ENCODE data around the gene CISH.

CISH gene

GRCh38 chr3:50608278-50608677 lies 3.3 kb downstream of the CISH start (continued):
- TF ChIP-seq POU6F1 (CRISPR knock-in tag; IDR thresholded peaks at IDR 0.05; ENCODE audit: borderline replicate concordance, low read depth) (no peak), ZNF8 (CRISPR knock-in tag; IDR thresholded peaks at IDR 0.05) (no peak), BACH2 (CRISPR knock-in tag; IDR thresholded peaks at IDR 0.05; ENCODE audit: borderline replicate concordance) (no peak), CSRNP3 (CRISPR knock-in tag; IDR thresholded peaks at IDR 0.05) (no peak), ZFP3 (CRISPR knock-in tag; IDR thresholded peaks at IDR 0.05) (no peak)
- TF ChIP-seq, protein P1, sequence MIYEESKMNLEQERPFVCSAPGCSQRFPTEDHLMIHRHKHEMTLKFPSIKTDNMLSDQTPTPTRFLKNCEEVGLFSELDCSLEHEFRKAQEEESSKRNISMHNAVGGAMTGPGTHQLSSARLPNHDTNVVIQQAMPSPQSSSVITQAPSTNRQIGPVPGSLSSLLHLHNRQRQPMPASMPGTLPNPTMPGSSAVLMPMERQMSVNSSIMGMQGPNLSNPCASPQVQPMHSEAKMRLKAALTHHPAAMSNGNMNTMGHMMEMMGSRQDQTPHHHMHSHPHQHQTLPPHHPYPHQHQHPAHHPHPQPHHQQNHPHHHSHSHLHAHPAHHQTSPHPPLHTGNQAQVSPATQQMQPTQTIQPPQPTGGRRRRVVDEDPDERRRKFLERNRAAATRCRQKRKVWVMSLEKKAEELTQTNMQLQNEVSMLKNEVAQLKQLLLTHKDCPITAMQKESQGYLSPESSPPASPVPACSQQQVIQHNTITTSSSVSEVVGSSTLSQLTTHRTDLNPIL (CRISPR knock-in tag; IDR thresholded peaks at IDR 0.05; ENCODE audit: low read depth): no peak

DNA sequence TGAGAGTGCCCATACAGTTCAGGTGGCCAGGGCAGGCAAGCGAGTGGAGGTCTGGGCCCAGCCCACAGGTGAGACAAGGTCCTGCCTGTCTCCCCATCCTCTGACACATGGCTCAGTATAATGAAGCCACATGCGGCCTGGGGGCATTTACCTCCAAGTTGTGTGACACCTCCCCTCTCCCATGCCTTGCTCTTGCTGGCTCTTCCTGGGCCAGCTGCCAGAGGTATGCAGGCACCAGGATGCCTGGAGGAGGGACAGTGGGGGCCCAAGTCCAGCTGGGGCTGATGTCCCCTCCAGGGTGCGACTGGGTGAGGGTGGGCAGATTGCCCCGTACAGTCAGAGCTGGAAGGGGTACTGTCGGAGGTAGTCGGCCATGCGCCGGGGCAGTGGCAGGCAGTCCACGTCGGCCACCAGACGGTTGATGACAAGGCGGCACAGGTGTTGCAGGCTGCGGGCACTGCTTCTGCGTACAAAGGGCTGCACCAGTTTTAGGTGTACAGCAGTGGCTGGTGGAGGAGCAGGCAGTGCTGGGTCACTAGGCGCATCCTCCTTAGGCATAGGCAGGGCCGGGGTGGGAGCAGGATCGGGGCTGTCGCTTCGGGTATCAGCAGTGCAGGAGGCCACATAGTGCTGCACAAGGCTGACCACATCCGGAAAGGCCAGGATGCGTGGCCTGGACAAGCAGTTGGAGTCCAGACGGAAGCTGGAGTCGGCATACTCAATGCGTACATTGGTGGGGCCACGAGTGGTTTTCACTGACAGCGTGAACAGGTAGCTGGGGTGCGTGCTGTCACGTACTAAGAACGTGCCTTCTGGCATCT lies 4.1 kb downstream of the CISH start:
- TF ChIP-seq ZNF70 (CRISPR knock-in tag; IDR thresholded peaks at IDR 0.05) (no peak), ZFP3 (CRISPR knock-in tag; IDR thresholded peaks at IDR 0.05) (no peak), GLIS3 (CRISPR knock-in tag; IDR thresholded peaks at IDR 0.05) (no peak), ISL1 (CRISPR knock-in tag; IDR thresholded peaks at IDR 0.05) (no peak), SNAI2 (CRISPR knock-in tag; IDR thresholded peaks at IDR 0.05) (no peak), RARB (CRISPR knock-in tag; IDR thresholded peaks at IDR 0.05) (no peak), PPARA (CRISPR knock-in tag; IDR thresholded peaks at IDR 0.05; ENCODE audit: borderline replicate concordance) (no peak), PATZ1 (CRISPR knock-in tag; IDR thresholded peaks at IDR 0.05; ENCODE audit: borderline replicate concordance) (no peak), TOX (CRISPR knock-in tag; IDR thresholded peaks at IDR 0.05; ENCODE audit: borderline replicate concordance) (no peak), OSR1 (CRISPR knock-in tag; IDR thresholded peaks at IDR 0.05) (no peak), BACH2 (CRISPR knock-in tag; IDR thresholded peaks at IDR 0.05; ENCODE audit: borderline replicate concordance) (no peak), CSRNP3 (CRISPR knock-in tag; IDR thresholded peaks at IDR 0.05) (no peak), ZC3H10 (CRISPR knock-in tag; IDR thresholded peaks at IDR 0.05) (no peak), ZFP30 (CRISPR knock-in tag; IDR thresholded peaks at IDR 0.05) (no peak), ZNF8 (CRISPR knock-in tag; IDR thresholded peaks at IDR 0.05) (no peak), ZNF565 (CRISPR knock-in tag; conservative IDR thresholded peaks at IDR 0.05; ENCODE audit: low read depth) (no peak), ARNTL (CRISPR knock-in tag; IDR thresholded peaks at IDR 0.05; ENCODE audit: borderline replicate concordance, low read depth) (no peak)
- TF ChIP-seq, protein P1 (CRISPR knock-in tag; IDR thresholded peaks at IDR 0.05; ENCODE audit: low read depth): no peak
- TF ChIP-seq, protein P2, sequence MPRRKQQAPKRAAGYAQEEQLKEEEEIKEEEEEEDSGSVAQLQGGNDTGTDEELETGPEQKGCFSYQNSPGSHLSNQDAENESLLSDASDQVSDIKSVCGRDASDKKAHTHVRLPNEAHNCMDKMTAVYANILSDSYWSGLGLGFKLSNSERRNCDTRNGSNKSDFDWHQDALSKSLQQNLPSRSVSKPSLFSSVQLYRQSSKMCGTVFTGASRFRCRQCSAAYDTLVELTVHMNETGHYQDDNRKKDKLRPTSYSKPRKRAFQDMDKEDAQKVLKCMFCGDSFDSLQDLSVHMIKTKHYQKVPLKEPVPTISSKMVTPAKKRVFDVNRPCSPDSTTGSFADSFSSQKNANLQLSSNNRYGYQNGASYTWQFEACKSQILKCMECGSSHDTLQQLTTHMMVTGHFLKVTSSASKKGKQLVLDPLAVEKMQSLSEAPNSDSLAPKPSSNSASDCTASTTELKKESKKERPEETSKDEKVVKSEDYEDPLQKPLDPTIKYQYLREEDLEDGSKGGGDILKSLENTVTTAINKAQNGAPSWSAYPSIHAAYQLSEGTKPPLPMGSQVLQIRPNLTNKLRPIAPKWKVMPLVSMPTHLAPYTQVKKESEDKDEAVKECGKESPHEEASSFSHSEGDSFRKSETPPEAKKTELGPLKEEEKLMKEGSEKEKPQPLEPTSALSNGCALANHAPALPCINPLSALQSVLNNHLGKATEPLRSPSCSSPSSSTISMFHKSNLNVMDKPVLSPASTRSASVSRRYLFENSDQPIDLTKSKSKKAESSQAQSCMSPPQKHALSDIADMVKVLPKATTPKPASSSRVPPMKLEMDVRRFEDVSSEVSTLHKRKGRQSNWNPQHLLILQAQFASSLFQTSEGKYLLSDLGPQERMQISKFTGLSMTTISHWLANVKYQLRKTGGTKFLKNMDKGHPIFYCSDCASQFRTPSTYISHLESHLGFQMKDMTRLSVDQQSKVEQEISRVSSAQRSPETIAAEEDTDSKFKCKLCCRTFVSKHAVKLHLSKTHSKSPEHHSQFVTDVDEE (CRISPR knock-in tag; IDR thresholded peaks at IDR 0.05): no peak
- ATAC-seq: no peak
